GM18951 (cell line): ENCODE data around the gene LRRC4C.

ENCODE experiments used
- POLR2A ChIP-seq: IDR thresholded peaks from 4 replicates; pipeline ENCODE4 v1.6.1; 2011; ENCODE audit warnings: mild to moderate bottlenecking; ENCODE audit not compliant: insufficient read length, insufficient read depth; ENCODE audit errors: extremely low read depth
- in situ Hi-C: fragments of 300-500 bp; cut with MboI; formaldehyde crosslinking; loops from one replicate; pipeline ENCODE4 v1.12.0; 2022; ENCODE audit warnings: low sequenced_read_pairs, mixed read lengths, inconsistent platforms; ENCODE audit not compliant: unreplicated experiment

The LRRC4C gene

DNA sequence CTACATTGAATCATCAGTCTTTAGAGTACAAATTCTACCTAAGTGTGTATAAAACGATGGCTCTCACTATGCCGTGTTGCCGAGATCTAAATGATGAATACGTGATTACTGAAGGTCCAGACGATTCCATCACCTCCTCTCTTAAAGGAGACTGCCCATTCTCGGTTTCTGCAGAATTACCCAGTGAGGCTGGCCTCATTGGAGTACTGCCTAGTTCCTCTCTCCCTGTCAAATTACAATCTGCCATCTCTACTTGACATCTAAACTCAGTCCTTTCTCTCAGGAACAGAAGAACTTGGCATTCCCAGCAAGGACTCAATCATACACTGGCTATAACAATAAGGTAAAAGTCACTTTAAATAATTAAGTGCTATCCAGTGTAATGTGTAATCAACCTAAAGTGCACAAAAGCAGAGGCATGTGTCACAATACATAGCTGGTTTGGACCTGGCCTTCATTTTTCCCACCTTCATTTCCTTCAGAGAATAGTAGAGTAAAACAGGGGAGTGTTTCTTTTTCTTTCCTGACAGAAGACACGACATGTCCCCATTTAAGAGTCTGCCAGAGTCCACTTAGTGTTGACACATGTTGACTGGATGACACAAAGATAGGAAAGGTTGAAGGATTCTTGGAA, 634.1 kb downstream of the LRRC4C start:
- in situ Hi-C loops: no loop called here
- no peak for TF ChIP-seq POLR2A

DNA sequence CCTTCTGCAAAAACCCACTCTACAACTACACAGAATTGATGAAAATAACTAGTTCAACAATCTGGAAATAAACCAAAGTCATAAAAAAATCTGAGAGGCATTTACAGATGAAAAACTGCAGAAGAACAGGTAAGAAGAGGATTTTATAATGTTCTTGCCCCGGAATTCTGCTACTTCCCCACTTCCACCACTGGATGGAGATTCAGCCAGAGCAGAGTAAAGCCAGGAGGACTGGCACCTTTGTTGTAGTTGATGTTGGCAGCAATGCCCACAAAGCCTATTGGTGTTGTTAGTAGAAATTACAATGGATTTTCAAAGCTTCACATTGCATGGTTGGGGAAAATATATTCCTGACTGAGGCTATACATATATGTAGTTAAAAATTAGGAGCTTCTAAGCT, 640.2 kb downstream of the LRRC4C start:
- in situ Hi-C loops: no loop called here
- no peak for TF ChIP-seq POLR2A

DNA sequence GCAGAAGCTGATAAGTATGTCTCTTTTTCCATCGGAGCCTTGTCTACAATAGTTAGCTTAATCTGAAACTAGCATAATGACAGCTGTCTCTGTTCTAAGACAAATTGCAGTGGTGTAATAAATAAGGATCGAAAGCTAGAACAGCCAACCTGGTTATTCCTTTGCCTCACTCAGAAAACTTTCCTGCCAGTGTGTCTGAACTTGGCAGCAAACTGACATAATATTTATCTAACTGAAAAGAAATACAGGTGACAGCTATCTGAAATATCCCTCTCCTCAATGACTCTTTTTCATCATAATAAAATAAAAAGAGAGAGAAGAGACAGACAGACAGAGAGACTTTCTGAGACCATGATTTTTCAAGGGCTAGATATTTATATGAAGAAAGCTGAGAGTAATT, 642.5 kb downstream of the LRRC4C start:
- TF ChIP-seq POLR2A: no peak
- in situ Hi-C loops: no loop called here

DNA sequence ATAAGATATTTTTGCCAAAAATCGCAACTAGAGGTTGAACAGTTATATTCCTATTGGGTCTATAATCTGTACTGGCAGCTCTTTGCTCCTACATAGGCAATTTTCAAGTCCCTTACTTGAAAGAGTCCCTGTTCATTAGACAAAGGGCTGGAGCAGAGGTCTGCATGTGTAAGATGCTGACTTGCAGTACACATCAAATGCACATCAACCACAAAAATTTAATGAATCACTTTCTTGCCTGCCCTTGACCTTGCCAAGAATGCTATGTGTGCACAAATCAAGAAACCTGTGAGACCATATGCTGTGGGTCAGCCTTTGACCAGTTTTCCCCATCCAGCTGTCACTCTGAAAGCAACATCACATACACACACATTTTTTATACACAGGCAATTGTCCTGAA, 661.5 kb downstream of the LRRC4C start:
- no peak for TF ChIP-seq POLR2A
- in situ Hi-C loops: no loop called here

DNA sequence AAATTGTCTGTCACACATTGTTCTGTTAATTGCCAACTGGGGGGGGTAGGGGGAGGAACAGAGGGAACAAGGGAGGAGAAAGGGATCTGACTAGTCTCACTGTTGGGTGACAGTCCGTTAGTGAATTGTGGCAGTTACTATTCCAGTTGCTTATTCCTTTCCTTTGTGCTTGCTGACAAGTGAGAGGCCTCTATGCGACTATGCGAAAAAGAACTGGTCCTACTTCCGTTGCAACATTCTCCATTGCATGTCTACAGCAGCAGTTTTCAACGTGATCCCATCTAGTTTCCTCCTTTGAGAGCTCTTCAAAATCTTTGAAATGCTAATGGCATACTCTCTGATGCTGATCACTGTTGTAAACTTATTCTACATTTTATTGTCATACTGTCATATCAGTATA, 672.2 kb downstream of the LRRC4C start:
- TF ChIP-seq POLR2A: no peak
- in situ Hi-C loops: no loop called here

DNA sequence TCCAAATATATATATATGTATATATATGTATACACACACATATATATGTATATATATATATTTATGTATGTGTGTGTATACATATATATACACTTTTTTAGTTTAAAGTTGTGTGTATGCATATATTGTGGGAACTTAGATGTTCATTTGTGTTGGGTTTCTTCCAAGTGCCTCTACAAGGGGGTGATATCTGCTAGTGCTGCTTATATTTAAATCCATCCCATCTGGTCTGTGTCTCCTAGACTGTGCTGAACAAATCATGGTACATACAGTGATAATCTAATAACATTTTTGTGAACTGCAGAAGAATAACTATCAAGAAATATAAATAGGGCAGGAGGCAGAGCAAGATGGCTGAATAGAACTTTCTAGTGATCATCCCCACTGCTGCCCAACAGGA, 696.4 kb downstream of the LRRC4C start:
- no peak for TF ChIP-seq POLR2A
- in situ Hi-C loops: no loop called here

DNA sequence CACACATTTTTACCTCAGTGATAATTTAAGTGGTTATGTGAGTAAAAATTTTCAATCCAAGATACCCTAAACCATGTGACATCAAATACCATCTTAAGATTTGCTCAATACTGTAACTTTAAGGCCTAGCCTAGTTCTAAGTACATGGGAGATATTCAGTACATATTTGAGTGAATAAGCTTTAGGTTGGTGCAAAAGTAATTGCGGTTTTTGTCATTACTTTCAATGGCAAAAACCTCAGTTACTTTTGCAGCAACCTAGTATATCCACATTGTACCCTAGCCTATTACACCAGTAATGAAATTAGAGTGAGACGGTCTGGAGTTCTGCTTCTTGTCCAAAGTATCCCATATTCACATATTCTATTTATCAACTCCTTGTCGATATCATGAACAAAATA, 700.1 kb downstream of the LRRC4C start:
- in situ Hi-C loops: no loop called here
- no peak for TF ChIP-seq POLR2A

DNA sequence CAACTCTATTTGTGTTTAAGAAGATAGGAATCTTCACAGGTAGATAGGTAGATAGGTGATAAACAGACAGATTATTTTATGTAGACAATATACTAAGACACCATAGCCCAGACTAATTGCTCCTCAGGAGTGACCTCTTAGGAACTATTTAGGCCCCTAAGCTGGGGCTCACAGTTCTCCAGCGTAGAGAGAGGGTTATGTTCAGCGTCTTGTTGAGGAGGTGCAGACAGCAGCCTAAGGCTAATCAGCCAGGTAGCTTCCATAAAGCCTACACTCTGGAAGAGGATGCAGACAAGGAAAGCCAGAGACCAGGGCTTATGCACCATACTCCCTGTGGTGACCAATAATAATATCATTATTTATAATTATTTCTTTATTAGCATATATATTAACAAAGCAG, 705.2 kb downstream of the LRRC4C start:
- no peak for TF ChIP-seq POLR2A
- in situ Hi-C loops: no loop called here

DNA sequence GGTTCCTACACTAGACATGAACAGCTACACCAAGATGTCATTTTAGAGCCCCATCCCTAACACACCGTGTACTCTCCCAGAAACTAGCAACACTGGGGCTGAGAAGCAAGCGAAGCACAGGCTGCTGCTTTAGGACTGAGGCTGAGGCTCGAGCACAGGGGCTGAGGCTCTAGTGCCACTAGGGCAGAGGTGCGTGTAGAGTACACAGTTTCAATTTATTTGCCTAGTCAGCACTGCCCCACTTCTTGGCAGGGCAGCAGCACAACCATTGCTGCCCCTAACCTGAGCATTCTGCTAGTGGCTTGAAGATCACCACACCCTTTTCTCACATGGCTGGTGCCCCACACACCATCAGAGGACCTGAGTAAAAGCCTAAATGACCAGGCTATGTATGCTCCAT, 713.2 kb downstream of the LRRC4C start:
- in situ Hi-C loops: no loop called here
- no peak for TF ChIP-seq POLR2A

DNA sequence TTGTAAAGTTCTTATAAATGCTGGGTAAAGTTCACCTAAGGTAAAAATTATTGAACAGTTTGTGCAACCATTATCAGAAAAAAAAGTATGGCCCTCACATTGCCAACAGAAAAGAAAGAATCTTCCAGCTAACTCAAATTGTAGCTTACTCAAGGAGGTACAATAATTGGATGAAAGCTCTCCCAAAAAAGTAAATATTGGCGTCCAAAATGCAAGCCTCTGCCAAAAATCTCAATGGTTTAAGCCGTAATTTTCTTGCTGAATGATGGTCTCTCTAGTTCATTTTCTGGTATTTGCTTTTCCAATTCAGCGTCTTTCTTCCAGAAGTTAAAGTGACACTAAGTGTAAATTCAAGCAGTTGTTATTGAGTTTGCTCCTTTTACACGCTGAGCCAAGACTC, 727.3 kb downstream of the LRRC4C start:
- no peak for TF ChIP-seq POLR2A
- in situ Hi-C loops: no loop called here

DNA sequence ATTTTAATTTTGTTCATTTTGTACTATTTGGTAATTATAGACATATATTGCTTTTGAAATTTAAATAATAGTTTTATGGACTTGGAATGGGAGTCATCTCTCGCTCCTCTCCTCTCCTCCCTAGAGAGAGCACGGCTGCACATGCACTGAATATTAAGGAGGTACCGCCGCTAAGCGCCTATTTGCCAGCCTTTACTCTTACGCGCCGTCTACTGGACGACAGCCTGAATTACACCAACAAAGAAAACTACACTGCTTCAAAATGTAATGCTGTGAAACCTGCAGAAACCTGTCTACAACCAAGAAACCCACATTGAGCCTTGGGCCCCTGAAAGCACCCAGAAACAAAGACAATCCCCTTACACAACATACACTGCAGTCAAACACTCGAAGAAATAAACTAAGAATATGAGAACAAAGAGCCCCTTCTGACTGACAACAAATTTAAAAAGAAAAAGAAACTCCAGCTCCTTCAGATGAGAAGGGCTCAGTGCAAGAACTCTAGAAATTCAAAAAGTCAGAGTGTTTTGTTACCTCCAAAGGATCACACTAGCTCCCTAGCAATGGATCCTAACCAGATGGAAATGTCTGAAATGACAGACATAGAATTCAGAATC, 737.2 kb downstream of the LRRC4C start:
- TF ChIP-seq POLR2A: no peak
- in situ Hi-C loops: no loop called here

DNA sequence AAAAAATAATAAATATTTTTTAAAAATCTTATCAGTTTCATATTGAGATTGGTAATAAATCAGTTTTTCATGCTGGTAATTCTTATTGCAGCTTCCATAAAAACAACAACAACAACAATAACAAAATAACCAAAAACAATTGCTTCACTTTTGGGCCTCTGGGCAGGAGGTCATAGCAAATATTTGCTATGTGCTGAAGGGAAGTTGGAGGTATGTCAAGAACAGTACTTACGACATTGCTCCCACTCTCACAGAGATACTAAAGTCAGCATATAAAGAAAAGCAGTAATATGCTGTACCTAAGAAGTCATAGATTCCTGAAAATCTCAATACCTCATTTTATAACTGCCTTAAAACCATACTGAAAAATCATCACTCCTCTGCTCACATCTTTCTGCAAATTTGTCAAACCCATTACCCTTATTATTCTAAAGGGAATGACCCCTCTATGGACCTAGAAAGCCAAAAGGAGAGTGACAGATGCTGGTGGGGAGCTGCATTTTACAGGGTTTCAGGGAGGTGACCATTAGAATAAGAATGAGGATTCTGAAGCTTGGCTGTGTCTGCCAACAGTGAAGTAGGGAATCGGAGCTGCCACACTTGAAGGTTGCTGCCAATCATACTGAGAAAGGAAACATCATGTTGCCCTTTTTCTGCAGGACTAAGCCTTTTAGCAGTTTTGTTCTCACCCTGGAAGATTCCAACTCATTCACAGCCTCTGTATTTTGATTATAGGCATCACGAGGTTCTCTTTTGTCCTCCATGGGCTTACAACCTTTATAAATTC, 742.9 kb downstream of the LRRC4C start:
- TF ChIP-seq POLR2A: no peak
- in situ Hi-C loops: no loop called here

DNA sequence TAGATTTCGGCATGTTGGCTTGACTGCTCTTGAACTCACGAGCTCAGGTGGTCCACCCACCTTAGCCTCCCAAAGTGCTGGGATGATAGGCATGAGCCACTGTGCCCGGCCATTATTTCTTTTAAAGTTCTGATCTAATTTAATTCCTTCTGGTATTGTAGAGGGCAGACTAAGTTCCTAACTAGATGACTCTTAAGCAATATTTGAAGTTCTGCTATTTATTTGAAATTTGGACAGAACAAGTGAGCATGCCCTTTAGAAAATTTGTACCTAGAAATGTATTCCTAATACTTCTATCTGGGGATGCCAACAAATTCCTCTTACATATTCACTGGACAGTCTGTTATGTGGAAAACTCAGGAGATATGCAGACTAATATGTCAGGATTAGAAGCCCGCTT, 746.4 kb downstream of the LRRC4C start:
- in situ Hi-C loops: no loop called here
- TF ChIP-seq POLR2A: no peak

DNA sequence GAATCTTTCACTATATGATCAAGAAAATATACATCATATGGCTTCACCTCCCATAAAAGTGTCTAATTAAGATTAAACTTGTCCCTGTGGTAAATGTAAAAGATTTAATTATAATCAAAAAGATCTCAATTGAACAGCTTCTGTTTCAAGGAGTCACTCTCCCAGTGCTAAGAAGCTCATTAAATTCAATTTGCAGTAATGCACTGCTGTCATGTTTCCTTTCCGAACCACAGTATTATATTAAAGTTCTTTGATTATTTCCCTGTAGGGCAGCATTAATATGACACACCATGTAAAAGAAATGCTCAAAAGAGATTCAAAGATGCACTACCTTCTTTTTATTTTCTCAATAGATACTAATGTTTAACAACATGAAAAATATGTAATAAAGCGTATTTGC, 758.4 kb downstream of the LRRC4C start:
- in situ Hi-C loops: no loop called here
- no peak for TF ChIP-seq POLR2A

DNA sequence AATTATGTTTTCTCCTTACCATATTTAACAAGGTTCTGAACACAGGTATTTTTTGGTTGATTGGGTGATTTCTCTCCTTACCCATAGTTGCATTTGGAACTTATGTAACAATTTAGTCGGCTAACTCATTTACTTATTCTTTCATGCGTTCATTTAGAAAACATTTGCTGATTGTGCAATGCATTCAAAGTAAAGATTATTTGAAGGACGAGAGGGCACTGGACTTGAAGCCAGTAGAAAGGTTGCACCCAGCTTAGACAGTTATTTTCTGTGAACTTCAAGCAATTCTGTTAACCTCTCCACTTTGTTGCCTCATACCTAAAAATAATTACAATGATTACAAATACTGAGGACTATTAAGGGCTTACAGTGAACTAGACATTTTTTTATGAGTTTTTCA, 769.6 kb downstream of the LRRC4C start:
- TF ChIP-seq POLR2A: no peak
- in situ Hi-C loops: no loop called here

DNA sequence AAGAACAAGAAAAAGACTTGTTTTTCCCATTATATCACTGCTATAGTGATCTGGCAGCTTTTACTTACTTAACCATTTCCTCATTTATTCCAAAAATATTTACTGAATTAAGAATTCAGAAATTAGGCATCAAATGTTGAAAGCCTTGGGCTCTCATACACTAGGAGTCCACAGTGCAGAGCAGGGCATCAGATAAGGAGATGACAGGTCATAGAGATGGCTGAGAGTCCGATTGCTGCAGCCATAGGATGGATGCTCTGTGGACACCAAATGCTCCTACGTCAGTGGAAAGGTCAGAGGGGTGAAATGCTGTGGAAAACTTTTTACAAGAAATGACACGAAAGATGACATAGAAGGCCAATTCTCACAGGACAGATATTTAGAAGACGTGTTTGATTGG, 771.1 kb downstream of the LRRC4C start:
- TF ChIP-seq POLR2A: no peak
- in situ Hi-C loops: no loop called here
